Measurements from ENCODE around the gene FEN1. TPM values are rescaled to one million over a fixed set of nuclear protein-coding genes. Genes with fewer than 3 reads are reported as not detected.

Gene FEN1
- total and polyA plus RNA-seq, 2 of the 8 experiments (the other 6 are each of a cell fraction or from before 2014, with no cell fraction given): 52.6 to 86.1 TPM

GRCh38 chr11:61842528-61842820, 49.8 kb downstream of the FEN1 start:
- Histone ChIP-seq H3K23ac (ENCODE audit: insufficient read length) (no peak overlapping the region), H3K79me2 (ENCODE audit: control insufficient read depth in 1 of 2, insufficient read depth in 2 of 2, low read length in 2 of 2) (peaks cover 0 to 5% of the 10 kb centered on the region in 2 experiments; a peak in 2 of 4 replicates), H3K14ac (ENCODE audit: insufficient read length) (no peak overlapping the region), H3K4me2 (ENCODE audit: insufficient read depth in 1 of 2, low read depth in 2 of 2, low read length in 2 of 2) (no peak overlapping the region), H3K4me3 (ENCODE audit: extremely low read depth in 1 of 4, insufficient read depth in 2 of 4, low read depth in 3 of 4, low read length in 4 of 4) (no peak overlapping the region), H3K27ac (ENCODE audit: low read depth, low read length) (no peak overlapping the region), H3K79me1 (ENCODE audit: low read depth, low read length) (peaks cover 7% of the 10 kb centered on the region; the same call in 1 of the 2 replicates), H2AK5ac (ENCODE audit: low read depth, low read length) (no peak overlapping the region), H2AFZ (ENCODE audit: low read length) (no peak overlapping the region), H2BK20ac (ENCODE audit: low read length) (no peak overlapping the region), H3K4ac (replicated peaks; ENCODE audit: insufficient read length, low read depth, low read length) (no peak overlapping the region), H3K9me3 (ENCODE audit: insufficient read depth in 2 of 2, low read depth in 1 of 2, low read length in 1 of 2) (no peaks in the 10 kb centered on the region), H3K56ac (replicated peaks; ENCODE audit: insufficient read length, low read depth, low read length) (no peak overlapping the region), H2BK5ac (ENCODE audit: low read depth, low read length) (no peak overlapping the region), H3K9ac (replicated peaks in 1 of 4; ENCODE audit: extremely low read depth in 1 of 4, low read depth in 3 of 4, low read length in 3 of 4) (no peak overlapping the region), H3K18ac (ENCODE audit: extremely low read depth, low read length) (no peak overlapping the region), H3K23me2 (ENCODE audit: low read depth, low read length) (no peaks in the 10 kb centered on the region), H2BK12ac (ENCODE audit: low read depth, low read length) (no peak overlapping the region), H2BK120ac (replicated peaks; ENCODE audit: low read depth, low read length) (no peak overlapping the region), H4K8ac (ENCODE audit: extremely low read depth, insufficient read depth, low read length) (peak overlapping the region; percentile 68; the same call in 1 of the 2 replicates), H4K91ac (replicated peaks; ENCODE audit: insufficient read length, low read length) (no peak overlapping the region), H4K5ac (ENCODE audit: insufficient read length, low read depth, low read length) (no peak overlapping the region), H3K27me3 (replicated peaks in 1 of 4; ENCODE audit: control insufficient read depth in 3 of 4, extremely low read depth in 1 of 4, insufficient read depth in 3 of 4, low read length in 3 of 4) (no peaks in the 10 kb centered on the region; a peak in 1 of 7 replicates), H3K4me1 (replicated peaks in 1 of 4; ENCODE audit: control insufficient read depth in 3 of 4, insufficient read depth in 4 of 4, low read length in 3 of 4) (no peaks in the 10 kb centered on the region; a peak in 1 of 7 replicates), H3K36me3 (ENCODE audit: control insufficient read depth in 2 of 4, insufficient read depth in 4 of 4, low read length in 3 of 4) (peaks cover 30 to 93% (median 68%) of the 10 kb centered on the region in 4 experiments), H2BK15ac (ENCODE audit: low read length) (no peak overlapping the region), H4K20me1 (replicated peaks in 1 of 2; ENCODE audit: control insufficient read depth in 1 of 2, insufficient read depth in 2 of 2, low read length in 2 of 2) (peaks cover 10 to 22% of the 10 kb centered on the region in 2 experiments)
- WGBS, 2 experiments (ENCODE audit: extremely low coverage in 1 of 2, insufficient coverage in 1 of 2, insufficient read length in 1 of 2, insufficient replicate concordance in 2 of 2, low coverage in 1 of 2, low lambda C conversion rate in 2 of 2, missing lambda C conversion rate in 1 of 2): 95% methylated on average over 7 of the region's 7 CpGs; no CpG with 5 or more reads in 1 of the 2 experiments
- CTCF ChIA-PET (ENCODE audit: partially characterized antibody): interaction anchor here (1.0 kb wide), 1 partner anchor 35 kb away, joined by 4 read pairs; no protein-coding TSS in a partner anchor
- DNase-seq (ENCODE audit: low read depth in 1 of 2, low spot score in 2 of 2) (no peak), FAIRE-seq (no peak)
- POLR2A ChIA-PET (ENCODE audit: partially characterized antibody): interaction anchor here (1.0 to 4.5 kb wide), 6 partner anchors 8 to 50 kb away, joined by 3 to 28 read pairs (median 5); partner anchors contain the start of genes FADS2 and TMEM258
- TF ChIP-seq ASH2L (IDR thresholded peaks at IDR 0.05; ENCODE audit: low read length): no peak
- TF ChIP-seq BACH1 (IDR thresholded peaks at IDR 0.05; ENCODE audit: low read length): no peak
- no peak for TF ChIP-seq SP4 (IDR thresholded peaks at IDR 0.05; ENCODE audit: low read length)
- TF ChIP-seq E2F6 (IDR thresholded peaks at IDR 0.05): no peak
- TF ChIP-seq RNF2 (IDR thresholded peaks at IDR 0.05; ENCODE audit: borderline replicate concordance, low read depth, low read length, missing control alignments, poor library complexity, severe bottlenecking): no peak
